Suppressor macrophage treated with lipopolysaccharide for 4 hours (primary cell): ENCODE data around the gene CSTB.

Experiments
- DNase-seq: peaks from one replicate; pipeline ENCODE4 v3.0.0-alpha.2; 2020

CSTB gene

DNA sequence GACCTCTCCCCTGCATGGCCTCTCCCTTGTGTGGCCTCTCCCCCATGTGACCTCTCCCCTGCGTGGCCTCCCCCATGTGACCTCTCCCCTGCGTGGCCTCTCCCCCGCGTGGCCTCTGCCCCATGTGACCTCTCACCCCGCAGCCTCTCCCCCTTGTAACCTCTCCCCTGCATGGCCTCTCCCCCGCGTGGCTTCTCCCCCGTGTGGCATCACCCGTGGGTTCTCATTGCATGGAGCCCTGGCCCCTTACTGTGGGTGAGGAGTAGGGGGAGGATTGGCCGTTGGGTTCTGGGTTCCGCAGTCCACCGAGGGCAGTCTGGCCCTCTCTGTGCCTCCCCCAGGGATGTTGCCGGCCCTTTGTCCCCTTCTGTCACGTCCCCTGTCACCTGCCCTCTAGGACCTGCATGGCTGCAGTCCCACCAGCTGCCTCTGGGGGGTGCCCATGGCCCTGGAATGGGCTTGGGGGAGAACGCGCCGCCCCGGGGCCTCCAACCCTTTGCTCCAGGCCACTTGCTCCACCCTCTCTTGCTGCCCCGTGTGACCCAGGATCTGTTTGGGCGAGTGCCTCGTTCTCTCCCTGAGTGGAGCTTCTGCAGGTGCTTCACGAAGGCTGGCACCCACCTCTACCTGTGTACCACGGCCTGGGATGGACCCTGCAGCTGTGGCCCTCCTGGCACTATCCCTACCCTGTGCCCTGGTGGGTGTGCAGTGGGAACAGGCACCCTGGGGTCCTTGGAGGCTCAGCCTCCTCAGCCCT is 34.6 kb upstream of the CSTB start:
- peak; percentile 93 for DNase-seq

DNA sequence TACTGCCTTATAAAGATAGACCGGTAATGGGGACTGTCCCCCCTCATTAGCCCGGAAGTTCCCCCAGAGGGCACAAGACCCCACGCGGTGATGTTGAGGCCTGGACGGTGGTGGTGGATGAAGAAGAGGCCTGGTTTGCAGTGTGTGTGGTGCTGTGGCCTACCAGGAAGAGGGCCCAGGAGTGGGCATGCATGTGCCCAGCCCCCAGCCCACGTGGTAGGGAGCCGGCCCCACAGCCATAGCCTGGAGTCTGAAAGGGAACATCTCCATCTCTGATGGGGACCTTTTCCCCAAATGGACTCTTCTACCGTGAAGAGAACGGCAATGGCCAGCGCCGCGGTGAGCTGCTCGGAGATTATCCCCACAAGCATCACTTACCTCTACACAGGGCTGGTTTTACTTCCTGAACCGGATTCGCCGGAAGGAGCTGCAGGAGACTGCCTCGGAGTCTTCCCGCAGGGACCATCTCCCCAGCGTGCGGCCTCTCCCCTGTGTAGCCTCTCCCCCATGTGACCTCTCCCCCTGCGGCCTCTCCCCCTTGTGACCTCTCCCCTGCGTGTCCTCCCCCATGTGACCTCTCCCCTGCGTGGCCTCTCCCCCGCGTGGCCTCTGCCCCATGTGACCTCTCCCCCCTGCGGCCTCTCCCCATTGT is 33.9 kb upstream of the CSTB start:
- no peak for DNase-seq

GRCh38 chr21:43809346-43809799 is 33.3 kb upstream of the CSTB start:
- no peak for DNase-seq

GRCh38 chr21:43808832-43809251 is 32.7 kb upstream of the CSTB start:
- no peak for DNase-seq

DNA sequence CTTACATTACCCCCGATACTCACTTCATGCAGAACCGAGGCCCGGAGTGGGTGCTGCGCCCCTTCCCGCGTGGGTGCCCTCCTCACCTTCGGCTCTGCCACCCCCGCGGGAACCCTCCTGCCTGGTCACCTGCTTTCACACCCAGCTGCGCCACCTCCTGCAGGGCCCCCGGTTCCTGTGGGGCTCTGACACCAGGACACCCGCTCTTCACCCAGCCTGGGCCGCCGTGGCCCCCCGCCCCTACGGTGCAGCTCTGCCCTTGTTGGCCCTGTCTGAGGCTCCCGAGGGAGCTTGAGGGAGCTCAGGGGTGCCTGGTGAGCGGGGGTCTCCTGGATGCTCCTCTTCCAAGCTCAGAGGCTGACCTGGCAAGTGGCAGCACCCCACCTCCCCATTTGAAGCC is 32.3 kb upstream of the CSTB start:
- DNase-seq, result no peak

DNA sequence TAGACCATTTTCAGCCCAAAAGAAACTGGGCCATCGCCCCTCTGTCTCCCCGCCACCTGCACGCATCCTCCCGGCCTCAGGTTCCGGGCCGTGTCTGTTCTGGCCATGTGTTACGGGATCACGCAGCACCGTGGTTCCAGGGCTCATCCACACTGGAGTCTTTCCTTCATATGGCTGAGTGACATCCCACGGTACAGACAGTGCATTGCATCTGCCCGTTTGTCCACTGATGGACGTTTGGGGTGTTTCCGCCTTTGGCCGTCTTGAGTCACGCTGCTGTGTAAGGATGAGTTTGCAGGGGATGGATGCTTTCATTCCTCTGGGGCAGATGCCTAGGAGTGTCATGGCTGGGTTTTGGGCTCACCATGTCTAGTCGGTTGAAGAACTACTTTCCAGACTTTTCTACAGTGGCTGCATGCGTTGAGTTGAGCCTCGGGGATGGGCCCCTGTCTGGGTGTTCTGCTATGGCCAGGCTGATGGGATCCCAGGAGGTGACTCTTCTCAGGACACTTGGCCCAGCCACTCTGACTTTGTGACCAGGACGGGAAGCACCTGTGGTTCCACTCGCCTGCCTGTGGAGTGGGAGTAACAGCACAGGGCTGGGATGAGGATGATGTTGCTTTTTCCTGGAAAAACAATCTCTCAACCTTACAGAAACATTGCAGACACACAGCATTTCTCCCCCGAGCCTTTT is 30.1 kb upstream of the CSTB start:
- no peak for DNase-seq

GRCh38 chr21:43805275-43805800 is 29.2 kb upstream of the CSTB start:
- peak; percentile 92 for DNase-seq

GRCh38 chr21:43803558-43804300 is 27.6 kb upstream of the CSTB start:
- no peak for DNase-seq

DNA sequence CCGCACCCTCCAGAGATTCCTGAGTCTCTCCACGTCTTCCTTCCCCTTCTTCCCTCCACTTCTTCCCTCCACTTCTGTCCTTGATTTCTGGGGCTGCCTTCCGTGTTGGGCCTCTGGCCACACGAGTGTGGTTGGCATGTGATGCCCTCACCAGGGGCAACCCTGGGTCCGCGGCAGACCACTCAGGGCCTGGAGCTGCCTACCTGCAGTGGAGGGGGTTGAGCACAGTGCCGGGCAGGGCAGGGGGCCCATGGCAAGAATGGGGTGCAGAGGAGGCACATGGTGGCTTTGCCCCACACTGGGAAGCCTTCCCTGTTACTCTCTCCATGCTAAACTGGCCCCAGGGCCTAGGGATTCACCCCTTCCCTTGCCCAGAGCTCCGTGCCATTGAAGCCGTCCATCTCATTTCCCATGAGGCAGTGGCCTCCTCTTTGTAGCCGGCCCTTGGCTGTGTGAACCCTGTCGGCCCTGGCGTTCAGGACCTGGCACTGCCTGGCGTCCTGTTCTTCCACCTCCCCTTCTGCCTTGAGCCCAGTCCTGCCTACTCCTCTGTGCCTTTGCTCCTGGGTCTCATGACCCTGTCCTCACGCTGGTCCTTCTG is 26.7 kb upstream of the CSTB start:
- no peak for DNase-seq

DNA sequence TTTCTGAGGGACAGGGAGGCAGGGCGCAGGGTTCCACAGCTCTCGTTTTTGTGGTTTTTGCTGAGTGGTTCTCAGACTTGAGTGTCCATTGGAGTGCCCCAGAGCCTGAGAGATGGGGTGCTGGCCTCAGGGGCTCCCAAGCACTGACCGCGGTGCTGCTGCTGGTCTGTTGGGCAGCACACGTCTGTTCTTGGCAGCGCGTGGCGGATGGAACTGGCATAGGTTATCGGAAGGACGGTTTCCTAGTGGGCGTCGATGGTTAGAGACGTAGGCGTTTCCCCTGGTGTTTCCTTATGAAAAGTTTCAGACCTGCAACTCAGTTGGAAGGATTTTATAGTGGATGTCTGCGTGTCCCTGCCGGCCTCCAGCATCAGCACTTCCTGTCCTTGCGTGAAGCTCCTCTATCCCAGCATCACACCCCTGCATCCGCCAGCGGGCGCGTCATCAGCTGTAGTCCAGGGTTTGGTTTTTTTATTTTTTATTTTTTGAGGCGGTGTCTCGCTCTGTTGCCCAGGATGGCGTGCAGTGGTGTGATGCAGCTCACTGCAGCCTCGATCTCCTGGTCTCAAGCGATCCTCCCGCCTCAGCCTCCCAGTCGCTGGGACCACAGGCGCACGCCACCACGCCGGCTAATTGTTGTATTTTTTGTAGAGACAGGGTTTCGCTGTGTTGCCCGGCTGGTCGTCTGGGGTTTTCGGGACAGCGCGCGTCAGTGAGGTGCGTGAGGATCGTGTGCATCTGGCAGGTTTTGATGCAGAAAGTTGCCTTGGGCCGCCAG is 25.1 kb upstream of the CSTB start:
- DNase-seq, result no peak

GRCh38 chr21:43800566-43800965 is 24.5 kb upstream of the CSTB start:
- no peak for DNase-seq

DNA sequence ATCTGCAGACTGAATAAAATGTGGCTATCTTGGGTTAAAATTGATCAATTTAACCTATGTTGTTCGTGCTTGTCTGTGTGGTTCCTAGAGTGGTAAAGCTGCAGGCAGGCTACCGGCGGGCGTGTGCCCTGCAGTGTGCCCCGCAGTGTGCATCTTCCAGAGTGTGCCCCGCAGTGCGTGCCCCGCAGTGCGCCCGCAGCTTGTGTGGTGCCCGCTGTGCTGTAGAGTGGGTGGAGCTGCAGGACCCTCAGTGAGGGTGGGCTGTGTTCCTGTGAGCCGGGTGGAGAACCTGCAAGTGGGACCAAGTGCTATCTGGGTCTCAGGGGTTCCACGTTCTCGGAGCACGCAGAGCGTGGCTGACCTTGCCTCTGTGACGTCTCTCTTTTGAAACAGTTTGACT is 24.0 kb upstream of the CSTB start:
- no peak for DNase-seq

DNA sequence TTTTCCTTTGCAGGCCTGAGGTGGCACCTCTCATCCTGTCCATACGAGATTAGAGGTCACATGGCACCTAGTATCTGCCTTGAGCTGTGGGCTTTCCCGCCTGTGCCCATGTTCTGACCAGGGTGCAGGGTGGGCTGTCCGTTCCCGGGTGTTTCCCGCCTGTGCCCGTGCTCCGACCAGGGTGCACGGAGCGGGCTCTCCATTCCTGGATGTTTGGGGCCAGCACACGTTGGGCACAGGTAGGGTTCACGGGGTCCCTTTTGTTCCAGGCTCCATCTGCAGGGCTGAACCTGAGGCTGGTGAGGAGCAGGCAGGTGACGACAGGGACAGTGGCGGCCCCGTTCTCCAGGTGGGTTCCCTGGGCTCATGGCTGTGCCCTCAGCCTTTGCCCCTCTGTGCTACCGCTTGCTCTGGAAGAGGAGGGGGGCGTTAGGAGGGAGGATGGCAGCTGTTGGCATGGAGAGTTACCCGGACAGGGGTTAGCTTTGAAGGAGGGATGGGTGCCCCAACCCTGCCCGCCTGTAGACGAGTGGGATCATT is 23.3 kb upstream of the CSTB start:
- DNase-seq, result no peak

DNA sequence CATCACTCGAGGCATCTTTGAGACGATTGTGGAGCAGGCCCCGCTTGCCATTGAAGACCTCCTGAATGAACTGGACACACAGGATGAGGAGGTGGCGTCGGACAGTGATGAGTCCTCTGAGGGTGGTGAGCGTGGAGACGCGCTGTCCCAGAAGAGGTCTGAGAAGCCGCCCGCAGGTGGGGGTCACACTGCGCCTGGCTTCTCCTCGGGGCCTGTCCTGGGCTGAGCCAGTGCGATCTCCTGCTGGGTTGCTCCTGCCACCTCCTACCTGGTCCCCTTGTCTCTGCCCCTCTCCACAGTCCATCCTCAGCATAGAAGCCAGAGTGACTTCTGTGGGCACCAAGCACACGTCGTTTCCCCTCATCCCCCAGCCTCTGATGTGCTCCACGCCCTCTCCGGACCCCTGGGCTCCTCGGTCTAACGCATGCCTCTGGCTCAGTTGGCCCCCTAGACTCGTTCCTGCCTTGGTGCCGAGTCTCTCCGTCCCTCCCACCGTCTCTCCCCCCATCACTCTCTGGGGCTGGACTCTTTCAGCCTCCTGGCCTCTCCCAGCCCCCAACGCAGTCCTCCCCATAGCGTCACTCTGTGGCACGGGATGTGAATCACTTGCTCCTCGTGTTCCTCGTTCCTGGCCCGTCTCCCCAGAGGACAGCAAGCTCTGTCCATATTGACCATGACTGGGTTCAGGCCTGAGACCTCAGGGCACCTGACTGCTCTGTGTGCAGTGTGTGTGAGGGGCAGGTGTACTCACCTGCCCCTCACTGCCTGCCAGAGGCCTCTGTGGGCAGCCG is 22.0 kb upstream of the CSTB start:
- no peak for DNase-seq

DNA sequence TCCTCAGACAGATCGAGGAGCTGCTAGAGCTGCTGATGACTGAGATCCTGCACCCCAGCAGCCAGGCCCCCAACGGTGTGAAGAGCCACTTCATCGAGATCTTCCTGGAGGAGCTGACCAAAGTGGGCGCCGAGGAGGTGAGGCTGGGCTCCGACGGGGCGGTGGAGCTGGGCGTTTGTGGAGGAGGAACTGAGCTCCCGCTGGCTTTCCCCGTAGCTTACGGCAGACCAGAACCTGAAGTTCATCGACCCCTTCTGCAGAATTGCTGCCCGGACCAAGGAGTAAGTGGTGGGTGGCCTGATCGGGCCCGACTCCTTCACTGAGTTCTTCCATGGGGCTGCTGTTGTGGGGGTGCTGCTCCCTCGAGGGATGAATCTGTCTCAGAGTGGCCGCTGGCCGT is 21.3 kb upstream of the CSTB start:
- DNase-seq, result no peak

DNA sequence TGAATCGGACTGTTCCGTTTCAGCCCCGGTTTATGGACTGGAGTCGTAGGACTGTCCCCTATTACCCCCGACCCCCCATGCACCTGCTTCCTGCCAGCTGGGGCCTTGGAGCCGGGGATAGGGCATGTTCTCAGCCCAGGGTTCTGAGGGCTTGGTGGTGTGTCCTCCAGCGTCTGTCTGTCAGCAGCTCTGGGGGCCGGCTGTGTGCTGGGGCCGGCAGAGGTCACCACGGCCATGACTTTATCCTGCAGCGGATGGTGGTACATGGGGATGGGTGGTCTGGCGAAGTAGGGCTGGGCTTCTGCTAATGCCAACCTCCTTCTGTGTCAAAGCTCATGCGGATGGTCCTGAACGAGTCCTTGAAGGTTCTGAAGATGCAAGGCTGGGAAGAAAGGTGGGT is 18.7 kb upstream of the CSTB start:
- DNase-seq, result no peak

DNA sequence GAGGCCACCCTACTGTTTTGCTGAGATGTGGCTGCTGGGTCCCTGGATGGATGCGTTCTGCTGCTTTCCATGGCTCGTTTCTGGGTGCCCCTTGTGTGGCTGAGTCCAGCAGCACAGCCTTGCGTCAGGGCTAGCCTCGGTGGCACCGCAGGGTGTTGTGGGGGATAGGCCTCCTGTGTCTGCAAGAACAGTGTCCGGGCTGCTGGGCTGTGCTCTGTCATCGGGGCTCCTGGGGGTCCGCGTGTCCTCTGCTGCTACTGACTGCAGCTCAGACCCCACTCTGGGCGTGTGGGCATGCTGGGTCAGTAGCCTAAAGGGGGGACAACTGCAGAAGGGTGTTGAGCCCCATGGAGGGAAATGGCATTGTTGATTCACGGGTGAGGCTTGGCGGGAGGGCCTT is 18.2 kb upstream of the CSTB start:
- DNase-seq, result no peak

DNA sequence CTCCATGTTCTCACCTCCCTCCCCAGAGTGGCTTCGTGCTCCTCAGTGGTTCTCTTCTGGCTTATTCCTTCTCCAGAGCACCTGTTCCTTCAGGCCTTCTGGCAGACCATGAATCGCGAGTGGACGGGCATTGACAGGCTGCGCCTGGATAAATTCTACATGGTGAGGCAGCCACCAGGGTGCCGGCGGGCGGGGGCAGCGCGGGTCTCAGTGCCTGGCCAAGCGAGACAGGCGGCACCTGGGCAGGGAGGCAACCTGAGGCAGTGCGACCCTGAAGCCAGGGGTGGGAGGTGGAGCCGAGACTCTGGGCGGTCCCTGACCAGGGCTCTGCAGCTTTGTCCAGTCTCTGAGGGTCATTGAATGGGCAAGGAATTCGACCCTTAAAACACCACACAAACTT is 17.1 kb upstream of the CSTB start:
- DNase-seq, result no peak

GRCh38 chr21:43792406-43792805 is 16.3 kb upstream of the CSTB start:
- DNase-seq, result no peak

GRCh38 chr21:43790010-43790524 is 14.0 kb upstream of the CSTB start:
- no peak for DNase-seq
